ENCODE data around the gene GREB1L.

GRCh38 chr18:21242780-21243401 lies 859 bp downstream of the GREB1L start:
- TF ChIP-seq, protein P1, sequence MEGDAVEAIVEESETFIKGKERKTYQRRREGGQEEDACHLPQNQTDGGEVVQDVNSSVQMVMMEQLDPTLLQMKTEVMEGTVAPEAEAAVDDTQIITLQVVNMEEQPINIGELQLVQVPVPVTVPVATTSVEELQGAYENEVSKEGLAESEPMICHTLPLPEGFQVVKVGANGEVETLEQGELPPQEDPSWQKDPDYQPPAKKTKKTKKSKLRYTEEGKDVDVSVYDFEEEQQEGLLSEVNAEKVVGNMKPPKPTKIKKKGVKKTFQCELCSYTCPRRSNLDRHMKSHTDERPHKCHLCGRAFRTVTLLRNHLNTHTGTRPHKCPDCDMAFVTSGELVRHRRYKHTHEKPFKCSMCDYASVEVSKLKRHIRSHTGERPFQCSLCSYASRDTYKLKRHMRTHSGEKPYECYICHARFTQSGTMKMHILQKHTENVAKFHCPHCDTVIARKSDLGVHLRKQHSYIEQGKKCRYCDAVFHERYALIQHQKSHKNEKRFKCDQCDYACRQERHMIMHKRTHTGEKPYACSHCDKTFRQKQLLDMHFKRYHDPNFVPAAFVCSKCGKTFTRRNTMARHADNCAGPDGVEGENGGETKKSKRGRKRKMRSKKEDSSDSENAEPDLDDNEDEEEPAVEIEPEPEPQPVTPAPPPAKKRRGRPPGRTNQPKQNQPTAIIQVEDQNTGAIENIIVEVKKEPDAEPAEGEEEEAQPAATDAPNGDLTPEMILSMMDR (IDR thresholded peaks at IDR 0.05; ENCODE audit: low read length): no peak
- no peak for TF ChIP-seq EZH2 (IDR thresholded peaks at IDR 0.05; ENCODE audit: borderline replicate concordance, low read length)
